Measurements from ENCODE around the gene INTS14. TPM values are rescaled to one million over a fixed set of nuclear protein-coding genes. Genes with fewer than 3 reads are reported as not detected.

INTS14 gene
- total RNA-seq, 4 donors from 2014 or later: 44.1 to 90.8 (median 54.9) TPM

- H3K27me3 ChIP-seq: no peaks in the 10 kb centered on the region
- no peaks in the 10 kb centered on the region for H3K9me3 ChIP-seq
- peaks cover 0 to 80% (median 0%) of the 10 kb centered on the region in 3 donors for H3K36me3 ChIP-seq
- H3K4me3 ChIP-seq: no peak overlapping the region
- H3K4me1 ChIP-seq: no peaks in the 10 kb centered on the region
- TF ChIP-seq CTCF (IDR thresholded peaks at IDR 0.05) (peak in 2 of 6 experiments; percentile 3 to 17), POLR2A (IDR thresholded peaks at IDR 0.05) (no peak)
- DNase-seq: no peak
- no peak overlapping the region for H3K27ac ChIP-seq
These were observed 15.0 kb downstream of the INTS14 start for GRCh38 chr15:65595960-65596359.

GRCh38 chr15:65587094-65587493, 23.8 kb downstream of the INTS14 start:
- no peak for DNase-seq
- no peak overlapping the region for H3K4me3 ChIP-seq
- no peaks in the 10 kb centered on the region for H3K9me3 ChIP-seq
- H3K27me3 ChIP-seq: no peaks in the 10 kb centered on the region
- no peak overlapping the region for H3K27ac ChIP-seq
- H3K36me3 ChIP-seq: peaks cover 0 to 73% (median 0%) of the 10 kb centered on the region in 3 donors
- H3K4me1 ChIP-seq: peaks cover 0 to 10% (median 0%) of the 10 kb centered on the region in 4 donors
- TF ChIP-seq CTCF (IDR thresholded peaks at IDR 0.05) (no peak), POLR2A (IDR thresholded peaks at IDR 0.05) (no peak)

- H3K27ac ChIP-seq: peak overlapping the region in 3 of 4 donors; percentile 8 to 32 (median 13)
These were observed 26.7 kb downstream of the INTS14 start for GRCh38 chr15:65584241-65584640.

GRCh38 chr15:65583701-65584100, 27.2 kb downstream of the INTS14 start:
- Histone ChIP-seq H3K27ac (peak overlapping the region in 3 of 4 donors; percentile 8 to 32 (median 13)), H3K9me3 (no peaks in the 10 kb centered on the region), H3K4me1 (peaks cover 0 to 10% (median 0%) of the 10 kb centered on the region in 4 donors), H3K36me3 (peaks cover 0 to 82% (median 0%) of the 10 kb centered on the region in 3 donors), H3K27me3 (no peaks in the 10 kb centered on the region), H3K4me3 (no peak overlapping the region)
- no peak for TF ChIP-seq POLR2A (IDR thresholded peaks at IDR 0.05)
- no peak for TF ChIP-seq CTCF (IDR thresholded peaks at IDR 0.05)
- peak in 2 of 3 donors; percentile 66 for DNase-seq

More at GRCh38 chr15:65584241-65584640, 26.7 kb downstream of the INTS14 start:
- peaks cover 0 to 77% (median 0%) of the 10 kb centered on the region in 3 donors for H3K36me3 ChIP-seq
- TF ChIP-seq CTCF (IDR thresholded peaks at IDR 0.05): no peak
- no peak for TF ChIP-seq POLR2A (IDR thresholded peaks at IDR 0.05)
- DNase-seq: no peak
- no peaks in the 10 kb centered on the region for H3K27me3 ChIP-seq
- no peak overlapping the region for H3K4me3 ChIP-seq
- peaks cover 0 to 10% (median 0%) of the 10 kb centered on the region in 4 donors for H3K4me1 ChIP-seq
- H3K9me3 ChIP-seq: no peaks in the 10 kb centered on the region

- Histone ChIP-seq H3K4me1 (peaks cover 0 to 10% (median 0%) of the 10 kb centered on the region in 4 donors), H3K36me3 (peaks cover 0 to 73% (median 0%) of the 10 kb centered on the region in 3 donors), H3K27ac (no peak overlapping the region), H3K4me3 (no peak overlapping the region), H3K27me3 (no peaks in the 10 kb centered on the region), H3K9me3 (no peaks in the 10 kb centered on the region)
- DNase-seq: no peak
- TF ChIP-seq POLR2A (IDR thresholded peaks at IDR 0.05) (no peak), CTCF (IDR thresholded peaks at IDR 0.05) (no peak)
These were observed 30.6 kb downstream of the INTS14 start for GRCh38 chr15:65580287-65580686.
